ENCODE results near the gene TLR3. TPM values are rescaled to one million over a fixed set of nuclear protein-coding genes. Genes with fewer than 3 reads are reported as not detected.

The TLR3 gene
- under 1 TPM in 1 of 2 experiments, not detected in 1; 0.10 TPM for total RNA-seq

- Mint-ChIP-seq H3K9me3 (no peaks in the 10 kb centered on the region), H3K27ac (no peak within 1 kb of the TSS), H3K27me3 (peaks cover 6% of the 10 kb centered on the region), H3K4me1 (ENCODE audit: low read depth) (peaks cover 15% of the 10 kb centered on the region), H3K4me3 (peak within 1 kb of the TSS; percentile 54), H3K36me3 (no peaks in the 10 kb centered on the region)
- intact Hi-C loops (cut with micrococcal nuclease) = loop anchor here (1.0 kb wide), 3 partner anchors 69 to 519 kb away; no protein-coding TSS in a partner anchor
- CTCF ChIA-PET = interaction anchor here (0.8 to 2.8 kb wide), 7 partner anchors 10 to 518 kb away, joined by 3 to 17 read pairs (median 8); partner anchors contain the start of gene CYP4V2
- POLR2A ChIA-PET = no interaction called here
- no peak for DNase-seq
Observed at GRCh38 chr4:186068581-186069348, at the start of gene TLR3. Gene TLR3, plus strand, starts transcription at chr4:186069156. Its CDS starts 7,464 bp downstream, at chr4:186076620.

- intact Hi-C loops (cut with micrococcal nuclease) = no loop called here
- POLR2A ChIA-PET = no interaction called here
- Mint-ChIP-seq H3K36me3 (no peaks in the 10 kb centered on the region), H3K9me3 (no peaks in the 10 kb centered on the region), H3K4me3 (no peak overlapping the region), H3K27me3 (peaks cover 21% of the 10 kb centered on the region), H3K27ac (no peak overlapping the region), H3K4me1 (ENCODE audit: low read depth) (no peaks in the 10 kb centered on the region)
- DNase-seq = no peak
- CTCF ChIA-PET = no interaction called here
Observed at GRCh38 chr4:186019269-186019668, 49.7 kb upstream of the TLR3 start.

GRCh38 chr4:186020106-186020792 is 48.7 kb upstream of the TLR3 start:
- intact Hi-C loops (cut with micrococcal nuclease) = no loop called here
- Mint-ChIP-seq H3K9me3 (no peaks in the 10 kb centered on the region), H3K27me3 (peaks cover 22% of the 10 kb centered on the region), H3K4me1 (ENCODE audit: low read depth) (no peaks in the 10 kb centered on the region), H3K4me3 (no peak overlapping the region), H3K27ac (no peak overlapping the region), H3K36me3 (no peaks in the 10 kb centered on the region)
- POLR2A ChIA-PET = no interaction called here
- no peak for DNase-seq
- CTCF ChIA-PET = no interaction called here

- ChIA-PET CTCF (interaction anchor here (0.8 kb wide), 1 partner anchor 423 kb away, joined by 4 read pairs; no protein-coding TSS in a partner anchor), POLR2A (no interaction called here)
- Mint-ChIP-seq H3K27me3 (peaks cover 20% of the 10 kb centered on the region), H3K4me1 (ENCODE audit: low read depth) (no peaks in the 10 kb centered on the region), H3K36me3 (no peaks in the 10 kb centered on the region), H3K9me3 (no peaks in the 10 kb centered on the region), H3K27ac (no peak overlapping the region), H3K4me3 (no peak overlapping the region)
- intact Hi-C loops (cut with micrococcal nuclease) = no loop called here
- DNase-seq = no peak
Observed at GRCh38 chr4:186020793-186021407, 48.1 kb upstream of the TLR3 start.

- H3K27ac Mint-ChIP-seq = no peak overlapping the region
- peaks cover 20% of the 10 kb centered on the region for H3K27me3 Mint-ChIP-seq
- H3K36me3 Mint-ChIP-seq = no peaks in the 10 kb centered on the region
- no peak for DNase-seq
- ChIA-PET POLR2A (no interaction called here), CTCF (interaction anchor here (0.8 kb wide), 1 partner anchor 424 kb away, joined by 4 read pairs; no protein-coding TSS in a partner anchor)
- no peaks in the 10 kb centered on the region for H3K4me1 Mint-ChIP-seq (ENCODE audit: low read depth)
- no peaks in the 10 kb centered on the region for H3K9me3 Mint-ChIP-seq
- H3K4me3 Mint-ChIP-seq = no peak overlapping the region
- intact Hi-C loops (cut with micrococcal nuclease) = no loop called here
Observed at GRCh38 chr4:186021461-186022167, 47.3 kb upstream of the TLR3 start.

GRCh38 chr4:186023975-186024374 is 45.0 kb upstream of the TLR3 start:
- Mint-ChIP-seq H3K27me3 (peaks cover 19% of the 10 kb centered on the region), H3K36me3 (no peaks in the 10 kb centered on the region), H3K27ac (no peak overlapping the region), H3K4me3 (no peak overlapping the region), H3K9me3 (no peaks in the 10 kb centered on the region), H3K4me1 (ENCODE audit: low read depth) (no peaks in the 10 kb centered on the region)
- intact Hi-C loops (cut with micrococcal nuclease) = no loop called here
- ChIA-PET CTCF (no interaction called here), POLR2A (no interaction called here)
- no peak for DNase-seq

- Mint-ChIP-seq H3K27me3 (peaks cover 22% of the 10 kb centered on the region), H3K36me3 (no peaks in the 10 kb centered on the region), H3K4me1 (ENCODE audit: low read depth) (no peaks in the 10 kb centered on the region), H3K4me3 (no peak overlapping the region), H3K9me3 (no peaks in the 10 kb centered on the region), H3K27ac (no peak overlapping the region)
- ChIA-PET CTCF (interaction anchor here (0.7 kb wide), 1 partner anchor 80 kb away, joined by 3 read pairs; the partner anchor contains the start of gene FAM149A), POLR2A (no interaction called here)
- intact Hi-C loops (cut with micrococcal nuclease) = no loop called here
- DNase-seq = no peak
Observed at GRCh38 chr4:186024637-186025407, 44.1 kb upstream of the TLR3 start.

GRCh38 chr4:186025408-186025690 is 43.6 kb upstream of the TLR3 start:
- H3K9me3 Mint-ChIP-seq = no peaks in the 10 kb centered on the region
- H3K27me3 Mint-ChIP-seq = peaks cover 20% of the 10 kb centered on the region
- CTCF ChIA-PET = no interaction called here
- H3K36me3 Mint-ChIP-seq = no peaks in the 10 kb centered on the region
- DNase-seq = no peak
- no peak overlapping the region for H3K4me3 Mint-ChIP-seq
- POLR2A ChIA-PET = no interaction called here
- intact Hi-C loops (cut with micrococcal nuclease) = no loop called here
- no peaks in the 10 kb centered on the region for H3K4me1 Mint-ChIP-seq (ENCODE audit: low read depth)
- no peak overlapping the region for H3K27ac Mint-ChIP-seq

- CTCF ChIA-PET = no interaction called here
- H3K4me1 Mint-ChIP-seq (ENCODE audit: low read depth) = no peaks in the 10 kb centered on the region
- intact Hi-C loops (cut with micrococcal nuclease) = no loop called here
- H3K36me3 Mint-ChIP-seq = no peaks in the 10 kb centered on the region
- H3K27me3 Mint-ChIP-seq = peaks cover 23% of the 10 kb centered on the region
- no peak overlapping the region for H3K4me3 Mint-ChIP-seq
- POLR2A ChIA-PET = no interaction called here
- H3K27ac Mint-ChIP-seq = no peak overlapping the region
- no peaks in the 10 kb centered on the region for H3K9me3 Mint-ChIP-seq
- DNase-seq = no peak
Observed at GRCh38 chr4:186027405-186027804, 41.6 kb upstream of the TLR3 start.

GRCh38 chr4:186029571-186030398 is 39.2 kb upstream of the TLR3 start:
- ChIA-PET POLR2A (no interaction called here), CTCF (interaction anchor here (0.6 to 0.7 kb wide), 2 partner anchors 8 to 1024 kb away, joined by 3 read pairs; no protein-coding TSS in a partner anchor)
- DNase-seq = no peak
- Mint-ChIP-seq H3K4me3 (no peak overlapping the region), H3K27ac (no peak overlapping the region), H3K36me3 (no peaks in the 10 kb centered on the region), H3K27me3 (peaks cover 21% of the 10 kb centered on the region), H3K4me1 (ENCODE audit: low read depth) (no peaks in the 10 kb centered on the region), H3K9me3 (peaks cover 3% of the 10 kb centered on the region)
- intact Hi-C loops (cut with micrococcal nuclease) = no loop called here

- Mint-ChIP-seq H3K27ac (no peak overlapping the region), H3K9me3 (peaks cover 5% of the 10 kb centered on the region), H3K36me3 (no peaks in the 10 kb centered on the region), H3K4me3 (no peak overlapping the region), H3K27me3 (peaks cover 16% of the 10 kb centered on the region), H3K4me1 (ENCODE audit: low read depth) (no peaks in the 10 kb centered on the region)
- intact Hi-C loops (cut with micrococcal nuclease) = no loop called here
- ChIA-PET CTCF (interaction anchor here (0.6 kb wide), 1 partner anchor 1025 kb away, joined by 3 read pairs; no protein-coding TSS in a partner anchor), POLR2A (no interaction called here)
- DNase-seq = no peak
Observed at GRCh38 chr4:186030399-186030775, 38.6 kb upstream of the TLR3 start.
